ENCODE results near the gene FHL2.

The FHL2 gene

GRCh38 chr2:105315314-105315713 is 83.5 kb downstream of the FHL2 start:
- Histone ChIP-seq H3K36me3 (ENCODE audit: control insufficient read depth, insufficient read depth, low read length) (no peaks in the 10 kb centered on the region), H3K4me1 (ENCODE audit: control insufficient read depth, insufficient read depth, low read length) (no peaks in the 10 kb centered on the region), H3K9me3 (ENCODE audit: control insufficient read depth, insufficient read depth, low read length) (no peaks in the 10 kb centered on the region), H3K9ac (ENCODE audit: low read depth, low read length) (no peak overlapping the region), H3K27me3 (ENCODE audit: control insufficient read depth, insufficient read depth, low read length) (no peaks in the 10 kb centered on the region), H3K4me3 (ENCODE audit: low read depth, low read length) (no peak overlapping the region)

- no peak overlapping the region for H3K9ac ChIP-seq (ENCODE audit: low read depth, low read length)
- H3K36me3 ChIP-seq (ENCODE audit: control insufficient read depth, insufficient read depth, low read length), result no peaks in the 10 kb centered on the region
- H3K9me3 ChIP-seq (ENCODE audit: control insufficient read depth, insufficient read depth, low read length), result no peaks in the 10 kb centered on the region
These were observed 85.0 kb downstream of the FHL2 start for GRCh38 chr2:105313877-105314276.

More at GRCh38 chr2:105313877-105314276, 85.0 kb downstream of the FHL2 start:
- no peak overlapping the region for H3K4me3 ChIP-seq (ENCODE audit: low read depth, low read length)
- no peaks in the 10 kb centered on the region for H3K27me3 ChIP-seq (ENCODE audit: control insufficient read depth, insufficient read depth, low read length)
- no peaks in the 10 kb centered on the region for H3K4me1 ChIP-seq (ENCODE audit: control insufficient read depth, insufficient read depth, low read length)
